Measurements from ENCODE around the gene HTT.

- TF ChIP-seq CTCF (IDR thresholded peaks at IDR 0.05) (no peak), POLR2A (IDR thresholded peaks at IDR 0.05) (no peak)
Observed at GRCh38 chr4:3237712-3238560, 163.5 kb downstream of the HTT start.

All from esophagus squamous epithelium (tissue), 4 donors.